ENCODE results near the gene PHLDA2. TPM values are rescaled to one million over a fixed set of nuclear protein-coding genes. Genes with fewer than 3 reads are reported as not detected.

The PHLDA2 gene
- total and polyA plus RNA-seq, 2 of the 13 experiments (the other 11 are each of a cell fraction or from before 2014, with no cell fraction given) = 0.55 to 0.78 TPM

DNA sequence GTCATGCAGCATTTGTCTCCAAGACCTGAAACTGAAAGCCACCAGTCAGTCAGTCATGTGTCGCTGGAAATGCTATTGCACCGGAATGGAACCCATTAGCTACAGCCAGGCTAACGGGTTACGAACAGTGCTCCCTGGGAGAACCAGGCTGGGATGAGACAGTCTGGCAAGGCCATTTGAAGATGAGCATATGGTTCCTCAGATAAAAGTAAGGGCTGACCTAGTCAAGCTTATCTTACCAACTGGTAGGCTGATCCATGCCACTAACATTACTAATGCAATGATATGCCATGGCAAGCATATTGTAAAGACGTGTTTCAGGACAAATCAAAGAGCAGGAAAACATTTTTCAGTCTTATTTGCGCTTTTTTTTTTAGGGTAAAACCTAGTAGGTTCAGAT is 34.5 kb upstream of the PHLDA2 start:
- Histone ChIP-seq H4K20me1 (ENCODE audit: insufficient read depth, low read length) (peaks cover 48% of the 10 kb centered on the region), H2AFZ (ENCODE audit: low read length) (no peak overlapping the region), H3K79me2 (ENCODE audit: insufficient read depth, low read length) (peaks cover 78% of the 10 kb centered on the region), H3K4me3 (replicated peaks in 1 of 3; ENCODE audit: insufficient read depth in 1 of 3, low read depth in 2 of 3, low read length in 3 of 3) (no peak overlapping the region), H3K4me2 (ENCODE audit: low read depth, low read length) (no peak overlapping the region), H3K27ac (ENCODE audit: extremely low read length, insufficient read depth, low read length) (no peak overlapping the region), H3K9ac (ENCODE audit: insufficient read depth, low read depth, low read length) (no peak overlapping the region), H3K4me1 (ENCODE audit: insufficient read depth, low read length) (no peaks in the 10 kb centered on the region), H3K36me3 (replicated peaks in 1 of 2; ENCODE audit: control insufficient read depth in 1 of 2, insufficient read depth in 2 of 2, low read length in 2 of 2) (peaks cover 39 to 94% of the 10 kb centered on the region in 2 experiments), H3K27me3 (ENCODE audit: control insufficient read depth in 1 of 2, insufficient read depth in 2 of 2, low read length in 2 of 2) (no peaks in the 10 kb centered on the region), H3K9me3 (ENCODE audit: low read length) (no peaks in the 10 kb centered on the region)
- no peak for FAIRE-seq
- ChIA-PET POLR2A (no interaction called here), CTCF (ENCODE audit: low intra/inter-chr PET ratio, low total read pairs) (no interaction called here)
- TF ChIP-seq ZNF510 (CRISPR knock-in tag; IDR thresholded peaks at IDR 0.05; ENCODE audit: low read depth) = no peak
- TF ChIP-seq MAF1 (CRISPR knock-in tag; IDR thresholded peaks at IDR 0.05; ENCODE audit: borderline replicate concordance) = no peak
- TF ChIP-seq, protein P1, sequence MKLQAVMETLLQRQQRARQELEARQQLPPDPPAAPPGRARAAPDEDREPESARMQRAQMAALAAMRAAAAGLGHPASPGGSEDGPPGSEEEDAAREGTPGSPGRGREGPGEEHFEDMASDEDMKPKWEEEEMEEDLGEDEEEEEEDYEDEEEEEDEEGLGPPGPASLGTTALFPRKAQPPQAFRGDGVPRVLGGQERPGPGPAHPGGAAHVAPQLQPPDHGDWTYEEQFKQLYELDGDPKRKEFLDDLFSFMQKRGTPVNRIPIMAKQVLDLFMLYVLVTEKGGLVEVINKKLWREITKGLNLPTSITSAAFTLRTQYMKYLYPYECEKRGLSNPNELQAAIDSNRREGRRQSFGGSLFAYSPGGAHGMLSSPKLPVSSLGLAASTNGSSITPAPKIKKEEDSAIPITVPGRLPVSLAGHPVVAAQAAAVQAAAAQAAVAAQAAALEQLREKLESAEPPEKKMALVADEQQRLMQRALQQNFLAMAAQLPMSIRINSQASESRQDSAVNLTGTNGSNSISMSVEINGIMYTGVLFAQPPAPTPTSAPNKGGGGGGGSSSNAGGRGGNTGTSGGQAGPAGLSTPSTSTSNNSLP (IDR thresholded peaks at IDR 0.05; ENCODE audit: low read depth, low read length) = no peak
- BruUV-seq (replicated peaks) = no TSS peak
- in situ Hi-C loops (cut with HindIII; ENCODE audit: extremely low pct_ligation_motif_present, low pct_unique_long_range_greater_than_20kb) = no loop called here
- WGBS (ENCODE audit: low lambda C conversion rate) = 98% methylated on average over 5 of the region's 6 CpGs
- DNase-seq (ENCODE audit: low spot score) = no peak
- ATAC-seq = no peak
- intact Hi-C loops (cut with micrococcal nuclease; ENCODE audit: unreplicated experiment) = no loop called here

DNA sequence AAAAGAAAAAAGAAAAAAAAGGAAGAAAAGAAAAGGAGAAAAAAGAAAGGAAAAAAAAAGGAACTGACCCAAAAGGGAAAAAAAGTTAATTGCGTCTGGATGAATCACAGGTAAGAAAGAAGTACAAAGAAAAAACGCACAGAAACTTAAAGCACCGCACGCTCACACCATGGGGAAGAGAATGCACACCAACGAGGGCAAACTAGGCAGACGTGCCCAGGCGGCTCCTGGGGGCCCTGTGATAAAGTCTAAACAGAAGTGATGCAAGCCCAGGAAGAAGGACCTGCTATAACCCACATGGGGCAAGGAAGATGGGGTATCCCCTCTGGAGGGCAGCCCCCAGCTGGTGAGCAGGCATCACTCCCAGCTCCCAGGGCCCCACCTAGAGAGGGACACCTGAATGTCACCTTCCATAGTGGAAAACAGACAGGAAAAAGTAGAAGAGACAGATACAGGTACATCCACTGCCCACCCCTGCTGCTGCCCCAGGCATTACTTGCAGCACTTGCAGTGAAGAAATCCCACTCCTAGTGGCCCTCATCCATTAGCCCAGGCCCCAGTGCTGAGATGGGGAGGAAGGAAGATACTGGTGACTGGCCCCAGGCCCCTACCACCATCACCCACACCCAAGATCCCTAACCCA is 34.0 kb upstream of the PHLDA2 start:
- peak; percentile 29; the same call in 2 of the 3 replicates for ATAC-seq

More for the DNA sequence above, 34.0 kb upstream of the PHLDA2 start:
- Histone ChIP-seq H3K9me3 (ENCODE audit: low read length) (no peaks in the 10 kb centered on the region), H4K20me1 (ENCODE audit: insufficient read depth, low read length) (peaks cover 48% of the 10 kb centered on the region), H3K4me3 (replicated peaks in 1 of 3; ENCODE audit: insufficient read depth in 1 of 3, low read depth in 2 of 3, low read length in 3 of 3) (no peak overlapping the region), H3K27ac (ENCODE audit: extremely low read length, insufficient read depth, low read length) (no peak overlapping the region), H3K4me2 (ENCODE audit: low read depth, low read length) (no peak overlapping the region), H2AFZ (ENCODE audit: low read length) (no peak overlapping the region), H3K27me3 (ENCODE audit: control insufficient read depth in 1 of 2, insufficient read depth in 2 of 2, low read length in 2 of 2) (no peaks in the 10 kb centered on the region), H3K4me1 (ENCODE audit: insufficient read depth, low read length) (no peaks in the 10 kb centered on the region), H3K9ac (ENCODE audit: insufficient read depth, low read depth, low read length) (no peak overlapping the region), H3K79me2 (ENCODE audit: insufficient read depth, low read length) (peaks cover 75% of the 10 kb centered on the region), H3K36me3 (replicated peaks in 1 of 2; ENCODE audit: control insufficient read depth in 1 of 2, insufficient read depth in 2 of 2, low read length in 2 of 2) (peaks cover 40 to 94% of the 10 kb centered on the region in 2 experiments)
- POLR2A ChIA-PET = no interaction called here
- no peak for DNase-seq (ENCODE audit: low spot score)
- no TSS peak for BruUV-seq (replicated peaks)
- no peak for TF ChIP-seq RXRB (CRISPR knock-in tag; IDR thresholded peaks at IDR 0.05; ENCODE audit: borderline replicate concordance)
- no peak for TF ChIP-seq ZNF30 (CRISPR knock-in tag; IDR thresholded peaks at IDR 0.05)
- TF ChIP-seq, protein P2, sequence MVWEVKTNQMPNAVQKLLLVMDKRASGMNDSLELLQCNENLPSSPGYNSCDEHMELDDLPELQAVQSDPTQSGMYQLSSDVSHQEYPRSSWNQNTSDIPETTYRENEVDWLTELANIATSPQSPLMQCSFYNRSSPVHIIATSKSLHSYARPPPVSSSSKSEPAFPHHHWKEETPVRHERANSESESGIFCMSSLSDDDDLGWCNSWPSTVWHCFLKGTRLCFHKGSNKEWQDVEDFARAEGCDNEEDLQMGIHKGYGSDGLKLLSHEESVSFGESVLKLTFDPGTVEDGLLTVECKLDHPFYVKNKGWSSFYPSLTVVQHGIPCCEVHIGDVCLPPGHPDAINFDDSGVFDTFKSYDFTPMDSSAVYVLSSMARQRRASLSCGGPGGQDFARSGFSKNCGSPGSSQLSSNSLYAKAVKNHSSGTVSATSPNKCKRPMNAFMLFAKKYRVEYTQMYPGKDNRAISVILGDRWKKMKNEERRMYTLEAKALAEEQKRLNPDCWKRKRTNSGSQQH (CRISPR knock-in tag; IDR thresholded peaks at IDR 0.05; ENCODE audit: low read depth) = no peak
- TF ChIP-seq, protein P3, sequence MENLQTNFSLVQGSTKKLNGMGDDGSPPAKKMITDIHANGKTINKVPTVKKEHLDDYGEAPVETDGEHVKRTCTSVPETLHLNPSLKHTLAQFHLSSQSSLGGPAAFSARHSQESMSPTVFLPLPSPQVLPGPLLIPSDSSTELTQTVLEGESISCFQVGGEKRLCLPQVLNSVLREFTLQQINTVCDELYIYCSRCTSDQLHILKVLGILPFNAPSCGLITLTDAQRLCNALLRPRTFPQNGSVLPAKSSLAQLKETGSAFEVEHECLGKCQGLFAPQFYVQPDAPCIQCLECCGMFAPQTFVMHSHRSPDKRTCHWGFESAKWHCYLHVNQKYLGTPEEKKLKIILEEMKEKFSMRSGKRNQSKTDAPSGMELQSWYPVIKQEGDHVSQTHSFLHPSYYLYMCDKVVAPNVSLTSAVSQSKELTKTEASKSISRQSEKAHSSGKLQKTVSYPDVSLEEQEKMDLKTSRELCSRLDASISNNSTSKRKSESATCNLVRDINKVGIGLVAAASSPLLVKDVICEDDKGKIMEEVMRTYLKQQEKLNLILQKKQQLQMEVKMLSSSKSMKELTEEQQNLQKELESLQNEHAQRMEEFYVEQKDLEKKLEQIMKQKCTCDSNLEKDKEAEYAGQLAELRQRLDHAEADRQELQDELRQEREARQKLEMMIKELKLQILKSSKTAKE (CRISPR knock-in tag; IDR thresholded peaks at IDR 0.05; ENCODE audit: borderline replicate concordance) = no peak
- TF ChIP-seq MBD4 (IDR thresholded peaks at IDR 0.05; ENCODE audit: borderline replicate concordance, low read length) = no peak
- peak; percentile 52 for TF ChIP-seq RBM22 (optimal IDR thresholded peaks at IDR 0.05; ENCODE audit: low read length)
- no peak for TF ChIP-seq AKAP8 (CRISPR knock-in tag; IDR thresholded peaks at IDR 0.05)
- intact Hi-C loops (cut with micrococcal nuclease; ENCODE audit: unreplicated experiment) = no loop called here
- in situ Hi-C loops (cut with HindIII; ENCODE audit: extremely low pct_ligation_motif_present, low pct_unique_long_range_greater_than_20kb) = no loop called here
- CTCF ChIA-PET (ENCODE audit: low intra/inter-chr PET ratio, low total read pairs) = no interaction called here
- WGBS (ENCODE audit: low lambda C conversion rate) = 95% methylated on average over 7 of the region's 7 CpGs
- FAIRE-seq = no peak

Measured in HepG2 (cell line).